ENCODE results near the gene KLHDC3.
"Not testable (repeated sequence)": the region's sequence is repeated elsewhere in the genome, so short reads cannot be mapped to it uniquely, and the experiment has no call there.

Gene KLHDC3

GRCh38 chr6:43032326-43032725 lies 18.3 kb downstream of the KLHDC3 start:
- no peak for DNase-seq

GRCh38 chr6:43033496-43034189 lies 19.6 kb downstream of the KLHDC3 start:
- DNase-seq, result no peak

- no peak for DNase-seq
Measured at GRCh38 chr6:43034190-43034525, 20.1 kb downstream of the KLHDC3 start.

GRCh38 chr6:43035495-43036194 lies 21.6 kb downstream of the KLHDC3 start:
- DNase-seq, result no peak

GRCh38 chr6:43036712-43037111 lies 22.7 kb downstream of the KLHDC3 start:
- no peak for DNase-seq

- DNase-seq, result no peak
Measured at GRCh38 chr6:43037197-43037596, 23.1 kb downstream of the KLHDC3 start.

- DNase-seq, result no peak
Measured at GRCh38 chr6:43037706-43038105, 23.7 kb downstream of the KLHDC3 start.

- DNase-seq, result no peak
Measured at GRCh38 chr6:43038727-43039126, 24.7 kb downstream of the KLHDC3 start.

- no peak for DNase-seq
Measured at GRCh38 chr6:43040542-43041257, 26.7 kb downstream of the KLHDC3 start.

GRCh38 chr6:43041475-43041874 lies 27.4 kb downstream of the KLHDC3 start:
- DNase-seq, result not testable (repeated sequence)

GRCh38 chr6:43043310-43043709 lies 29.3 kb downstream of the KLHDC3 start:
- DNase-seq, result no peak

- DNase-seq, result no peak
Measured at GRCh38 chr6:43045371-43045930, 31.4 kb downstream of the KLHDC3 start.

GRCh38 chr6:43047998-43048397 lies 33.9 kb downstream of the KLHDC3 start:
- DNase-seq, result no peak

- no peak for DNase-seq
Measured at GRCh38 chr6:43050981-43051380, 36.9 kb downstream of the KLHDC3 start.

- no peak for DNase-seq
Measured at GRCh38 chr6:43052225-43052841, 38.3 kb downstream of the KLHDC3 start.

GRCh38 chr6:43052842-43053544 lies 38.9 kb downstream of the KLHDC3 start:
- peak; percentile 3 to 23 for DNase-seq

GRCh38 chr6:43053545-43054205 lies 39.6 kb downstream of the KLHDC3 start, which contains the start of gene CUL7:
CUL7 (minus strand) TSS chr6:43053851; CDS start chr6:43052788, 1,063 bp downstream.
- peak; percentile 85 to 88 for DNase-seq

GRCh38 chr6:43054206-43054943 lies 40.3 kb downstream of the KLHDC3 start:
- no peak for DNase-seq

- no peak for DNase-seq
Measured at GRCh38 chr6:43055966-43056365, 41.9 kb downstream of the KLHDC3 start.

GRCh38 chr6:43058531-43058930 lies 44.5 kb downstream of the KLHDC3 start:
- no peak for DNase-seq

Measured in stimulated activated CD4-positive, alpha-beta T cell treated with anti-CD3 and anti-CD28 coated beads, Interleukin-4, amount 100 ng/mL, for 4 hours (primary cell).